SW 1271 (cell line): Measurements from ENCODE around the gene SMARCE1.

Source experiments
- DNase-seq, 2 experiments: peaks; one replicate each; lab custom pipeline; 2025; lab: John Stamatoyannopoulos, UW

The SMARCE1 gene

GRCh38 chr17:40647624-40648383 lies at the start of gene SMARCE1:
Gene SMARCE1, minus strand, starts transcription at chr17:40647818. Its CDS starts 2,016 bp downstream, at chr17:40645802.
- DNase-seq: peak; percentile 19 to 68

GRCh38 chr17:40697297-40697696 lies 49.7 kb upstream of the SMARCE1 start:
- no peak for DNase-seq

GRCh38 chr17:40696651-40697072 lies 49.0 kb upstream of the SMARCE1 start:
- DNase-seq: no peak

GRCh38 chr17:40695874-40696472 lies 48.4 kb upstream of the SMARCE1 start:
- DNase-seq: no peak

- DNase-seq: no peak
These were observed 47.0 kb upstream of the SMARCE1 start for GRCh38 chr17:40694584-40694983.

- DNase-seq: no peak
These were observed 39.5 kb upstream of the SMARCE1 start for GRCh38 chr17:40687106-40687505.

GRCh38 chr17:40686192-40686591 lies 38.6 kb upstream of the SMARCE1 start:
- DNase-seq: no peak

- DNase-seq: no peak
These were observed 33.4 kb upstream of the SMARCE1 start for GRCh38 chr17:40680998-40681397.

- no peak for DNase-seq
These were observed 31.9 kb upstream of the SMARCE1 start for GRCh38 chr17:40679523-40679907.

GRCh38 chr17:40678902-40679522 lies 31.4 kb upstream of the SMARCE1 start:
- DNase-seq: no peak

- no peak for DNase-seq
These were observed 28.3 kb upstream of the SMARCE1 start for GRCh38 chr17:40675905-40676304.

- DNase-seq: no peak
These were observed 25.0 kb upstream of the SMARCE1 start for GRCh38 chr17:40672654-40673053.

- no peak for DNase-seq
These were observed 23.7 kb upstream of the SMARCE1 start for GRCh38 chr17:40671282-40671681.

- no peak for DNase-seq
These were observed 18.7 kb upstream of the SMARCE1 start for GRCh38 chr17:40666331-40666730.

GRCh38 chr17:40664582-40665333 lies 17.1 kb upstream of the SMARCE1 start, which contains the start of gene KRT222:
Gene KRT222, minus strand, starts transcription at chr17:40665177. Its CDS starts 78 bp downstream, at chr17:40665099.
- no peak for DNase-seq

- DNase-seq: no peak
These were observed 15.6 kb upstream of the SMARCE1 start for GRCh38 chr17:40663252-40663651.

GRCh38 chr17:40659911-40660310 lies 12.3 kb upstream of the SMARCE1 start:
- no peak for DNase-seq

- no peak for DNase-seq
These were observed 10.8 kb upstream of the SMARCE1 start for GRCh38 chr17:40658396-40658795.

GRCh38 chr17:40651939-40652338 lies 4.3 kb upstream of the SMARCE1 start:
- no peak for DNase-seq

GRCh38 chr17:40648384-40648968 lies 858 bp upstream of the SMARCE1 start:
- no peak for DNase-seq

GRCh38 chr17:40646791-40647623 lies 611 bp downstream of the SMARCE1 start:
- DNase-seq: peak; percentile 9 to 64
